HG03064 (cell line): ENCODE data around the gene EXOC6B.
"Not testable (repeated sequence)": the region's sequence is repeated elsewhere in the genome, so short reads cannot be mapped to it uniquely, and the experiment has no call there.

Experiments used
- ATAC-seq: cut with Tn5 transposase; IDR thresholded peaks from one replicate; pipeline ENCODE4 v1.9.1; 2021; ENCODE audit warnings: low read depth; ENCODE audit not compliant: unreplicated experiment

Gene EXOC6B

GRCh38 chr2:72496479-72496878 is 329.4 kb downstream of the EXOC6B start:
- ATAC-seq, result no peak

- no peak for ATAC-seq
Observed at GRCh38 chr2:72494392-72494791, 331.4 kb downstream of the EXOC6B start.

GRCh38 chr2:72484622-72485021 is 341.2 kb downstream of the EXOC6B start:
- ATAC-seq, result not testable (repeated sequence)

GRCh38 chr2:72483346-72483745 is 342.5 kb downstream of the EXOC6B start:
- no peak for ATAC-seq

GRCh38 chr2:72475246-72475645 is 350.6 kb downstream of the EXOC6B start:
- no peak for ATAC-seq

GRCh38 chr2:72457801-72458516 is 367.9 kb downstream of the EXOC6B start:
- ATAC-seq, result no peak

- no peak for ATAC-seq
Observed at GRCh38 chr2:72454189-72454588, 371.6 kb downstream of the EXOC6B start.

- ATAC-seq, result no peak
Observed at GRCh38 chr2:72442270-72442669, 383.6 kb downstream of the EXOC6B start.

GRCh38 chr2:72439892-72440291 is 385.9 kb downstream of the EXOC6B start:
- ATAC-seq, result no peak

- no peak for ATAC-seq
Observed at GRCh38 chr2:72438364-72438763, 387.5 kb downstream of the EXOC6B start.

- no peak for ATAC-seq
Observed at GRCh38 chr2:72431737-72432136, 394.1 kb downstream of the EXOC6B start.

- ATAC-seq, result no peak
Observed at GRCh38 chr2:72427022-72427861, 398.6 kb downstream of the EXOC6B start.

- no peak for ATAC-seq
Observed at GRCh38 chr2:72425996-72426395, 399.8 kb downstream of the EXOC6B start.

- ATAC-seq, result no peak
Observed at GRCh38 chr2:72423756-72424155, 402.1 kb downstream of the EXOC6B start.

- ATAC-seq, result not testable (repeated sequence)
Observed at GRCh38 chr2:72421771-72422379, 404.0 kb downstream of the EXOC6B start.

- no peak for ATAC-seq
Observed at GRCh38 chr2:72415781-72416475, 409.9 kb downstream of the EXOC6B start.

- ATAC-seq, result no peak
Observed at GRCh38 chr2:72415241-72415661, 410.6 kb downstream of the EXOC6B start.

GRCh38 chr2:72414137-72414760 is 411.6 kb downstream of the EXOC6B start:
- ATAC-seq, result no peak

- no peak for ATAC-seq
Observed at GRCh38 chr2:72413716-72414115, 412.1 kb downstream of the EXOC6B start.

GRCh38 chr2:72412214-72412613 is 413.6 kb downstream of the EXOC6B start:
- ATAC-seq, result no peak
